ENCODE data around the gene PPP1R1C.
"Not testable (repeated sequence)": the region's sequence is repeated elsewhere in the genome, so short reads cannot be mapped to it uniquely, and the experiment has no call there.

Gene PPP1R1C, protein sequence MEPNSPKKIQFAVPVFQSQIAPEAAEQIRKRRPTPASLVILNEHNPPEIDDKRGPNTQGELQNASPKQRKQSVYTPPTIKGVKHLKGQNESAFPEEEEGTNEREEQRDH

DNA sequence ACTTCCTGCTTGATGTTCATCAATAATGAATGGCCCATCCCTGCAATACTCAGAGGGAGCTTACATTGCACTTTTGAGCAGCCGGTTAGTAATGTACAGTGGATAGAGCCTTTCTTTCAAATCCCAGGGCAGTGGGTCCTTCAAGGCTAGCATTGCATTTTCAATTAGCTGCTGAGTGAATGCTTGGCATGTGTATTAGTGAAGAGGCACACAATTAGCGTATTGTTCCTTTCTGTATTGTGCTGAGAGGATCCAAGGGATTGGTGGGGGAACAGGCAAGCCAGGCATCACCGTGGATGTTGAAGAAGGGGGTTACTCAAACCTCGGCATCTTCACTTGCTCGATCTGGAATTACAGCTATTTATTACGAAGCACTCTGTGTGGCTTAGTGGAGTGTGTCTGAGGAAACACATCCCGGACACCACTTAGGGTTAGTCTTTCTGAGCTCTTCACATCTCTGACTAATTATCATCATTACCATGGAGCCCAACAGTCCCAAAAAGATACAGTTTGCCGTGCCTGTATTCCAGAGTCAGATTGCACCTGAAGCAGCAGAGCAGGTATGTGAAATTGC lies at the start of gene PPP1R1C:
Gene PPP1R1C, plus strand, starts transcription at position 222 of the 574 bp plus-strand sequence. Its CDS starts 258 bp downstream, at position 480.
- no peak for DNase-seq (ENCODE audit: low read depth in 2 of 2)

DNA sequence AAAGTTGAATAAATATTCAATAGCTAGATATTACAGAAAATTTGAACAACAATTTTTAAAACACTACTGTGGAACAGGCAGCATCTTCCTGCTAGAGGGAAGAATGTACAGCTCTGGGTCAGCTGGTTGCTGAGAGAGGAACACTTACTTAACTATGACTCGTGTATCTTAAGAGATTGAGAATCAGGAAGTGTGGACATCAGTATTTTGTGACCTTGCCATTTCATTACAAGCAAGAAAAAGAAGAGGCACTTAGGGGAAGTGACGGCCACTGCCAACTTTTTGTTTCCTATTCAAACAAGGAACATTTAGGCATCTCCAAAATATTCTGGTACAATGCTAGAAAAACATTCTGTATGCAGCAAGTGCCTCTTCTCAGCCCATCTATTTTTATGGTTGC lies 48.2 kb upstream of the PPP1R1C start:
- DNase-seq (ENCODE audit: low read depth in 2 of 2), result no peak

DNA sequence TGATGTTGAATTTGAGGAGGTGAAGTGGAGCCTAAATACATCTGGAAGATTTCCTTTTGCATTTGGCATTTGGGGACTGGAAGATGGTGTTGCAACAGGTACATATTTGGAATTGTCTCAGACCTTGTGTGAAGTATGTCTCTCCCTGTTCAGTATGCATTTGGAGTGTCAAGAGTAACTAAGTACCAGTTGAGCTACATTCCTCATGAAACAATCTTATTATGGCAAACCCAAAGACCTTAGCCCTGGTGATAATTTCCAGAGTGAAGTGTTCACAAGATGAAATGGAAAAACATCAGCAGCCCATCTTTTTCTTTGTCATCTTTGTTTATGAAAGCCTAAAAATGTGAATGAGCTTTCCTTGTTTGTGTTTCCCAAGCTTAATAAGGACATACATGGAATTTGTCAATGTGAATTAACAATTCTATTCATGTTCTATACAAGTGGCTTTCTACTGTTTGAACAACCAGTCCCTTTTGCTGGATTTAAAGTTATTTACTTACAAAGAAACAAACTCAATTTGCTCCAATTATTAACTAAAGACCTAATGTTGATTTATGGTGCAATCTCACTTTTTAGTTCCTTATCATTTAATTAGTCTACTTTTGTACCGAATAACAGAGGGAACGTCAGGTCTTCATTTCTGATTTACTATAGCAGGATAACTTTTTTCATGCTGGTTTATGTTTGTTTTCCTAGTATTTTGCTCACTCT lies 42.1 kb upstream of the PPP1R1C start:
- DNase-seq (ENCODE audit: low read depth in 2 of 2), result no peak

DNA sequence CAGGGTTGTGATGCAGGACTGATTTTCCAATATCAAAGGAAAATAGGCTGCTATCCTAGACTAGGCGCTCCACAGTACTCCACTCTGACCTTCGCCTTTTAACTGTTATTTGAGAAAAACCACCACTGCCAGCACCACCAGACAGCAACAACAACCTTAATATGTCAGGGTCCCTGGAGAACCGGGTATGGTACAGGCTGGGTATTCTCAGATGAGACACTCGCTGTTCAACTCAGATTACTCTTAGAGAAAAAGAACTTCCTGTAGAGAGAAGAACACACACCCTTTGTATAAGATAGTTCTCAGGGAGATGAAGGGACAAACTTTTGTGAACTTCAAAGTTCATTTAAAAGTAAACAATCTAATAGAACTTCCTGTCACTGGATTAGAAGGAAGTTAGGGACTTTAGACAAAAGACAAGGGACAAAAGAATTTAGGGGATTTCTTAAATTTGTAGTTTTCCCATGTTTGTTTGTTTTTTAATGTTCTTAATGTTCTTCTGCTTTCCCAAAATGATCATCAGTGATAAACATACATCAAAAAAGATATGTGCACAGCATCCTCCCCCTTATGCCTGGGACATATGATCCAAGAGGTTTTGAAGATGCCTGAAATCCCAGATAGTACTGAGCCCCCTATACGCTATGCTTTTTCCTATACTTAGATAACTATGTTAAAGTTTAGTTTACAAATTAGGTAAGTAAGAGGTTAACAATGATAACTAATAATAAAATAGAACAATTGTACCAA lies 41.3 kb upstream of the PPP1R1C start:
- DNase-seq (ENCODE audit: low read depth in 2 of 2), result no peak

DNA sequence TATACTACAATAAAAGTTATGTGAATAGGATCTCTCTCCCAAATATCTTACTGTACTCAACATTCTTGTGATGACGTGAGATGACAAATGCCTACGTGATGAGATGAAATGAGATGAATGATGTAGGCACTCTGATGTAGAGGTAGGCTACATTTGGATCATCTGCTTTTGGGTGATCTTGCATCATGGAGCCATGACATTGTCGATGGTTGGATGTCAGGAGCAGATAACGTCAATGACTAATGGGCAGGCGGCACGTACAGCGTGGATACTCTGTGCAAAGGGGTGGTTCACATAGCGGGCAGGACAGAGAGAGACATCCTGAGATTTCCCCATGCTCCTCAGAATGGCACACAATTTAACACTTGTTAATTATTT lies 40.8 kb upstream of the PPP1R1C start:
- no peak for DNase-seq (ENCODE audit: low read depth in 2 of 2)

DNA sequence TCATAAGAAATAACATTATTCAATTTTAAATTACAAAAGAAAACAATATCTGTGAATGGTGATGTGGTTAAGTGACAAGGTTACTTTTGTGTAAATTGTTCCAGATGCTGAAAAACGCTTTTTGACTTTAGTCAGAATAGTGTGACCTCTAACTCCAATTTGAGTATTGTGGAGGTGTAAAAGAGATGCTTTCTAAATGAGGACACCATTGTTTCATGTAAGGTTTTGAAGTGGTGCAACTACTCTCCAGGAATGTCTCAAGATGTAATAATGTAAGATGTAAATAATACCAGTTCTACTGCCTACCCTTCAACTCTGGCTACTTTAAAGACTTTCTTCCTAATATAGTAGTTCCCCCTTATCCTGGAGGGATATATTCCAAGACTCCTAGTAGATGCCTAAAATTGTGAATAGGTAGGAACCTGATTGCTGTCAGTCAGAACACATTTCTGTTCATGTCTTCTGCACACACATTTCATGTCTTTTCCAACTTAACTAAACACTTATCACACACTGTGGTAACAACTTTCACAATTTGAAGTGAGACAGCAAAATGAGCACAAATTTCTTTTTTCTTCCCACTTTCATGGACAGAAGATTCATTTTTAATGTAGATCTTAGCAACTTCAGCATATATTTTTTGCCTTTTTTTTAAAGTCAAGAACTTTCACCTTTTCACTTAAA lies 39.1 kb upstream of the PPP1R1C start:
- DNase-seq (ENCODE audit: low read depth in 2 of 2), result no peak

DNA sequence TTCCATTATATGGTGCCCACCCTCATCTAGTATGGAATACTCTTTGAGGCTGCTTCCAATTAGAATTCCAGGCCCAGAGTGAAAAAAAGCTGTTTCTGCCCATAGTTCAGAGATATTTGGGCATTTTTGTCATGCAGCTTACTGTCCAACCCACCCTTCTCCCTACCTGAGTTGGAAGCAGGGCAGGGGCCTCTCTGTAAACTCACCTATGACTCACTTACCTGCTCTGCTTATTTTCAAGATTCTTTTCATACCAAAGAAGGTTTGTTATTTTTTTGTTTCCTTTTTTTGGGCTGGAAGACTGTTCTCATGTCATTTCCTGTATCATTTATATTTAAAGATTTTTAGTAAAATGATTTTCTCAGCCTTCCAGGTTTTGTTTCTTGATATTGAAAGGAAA lies 38.4 kb upstream of the PPP1R1C start:
- DNase-seq (ENCODE audit: low read depth in 2 of 2), result no peak

DNA sequence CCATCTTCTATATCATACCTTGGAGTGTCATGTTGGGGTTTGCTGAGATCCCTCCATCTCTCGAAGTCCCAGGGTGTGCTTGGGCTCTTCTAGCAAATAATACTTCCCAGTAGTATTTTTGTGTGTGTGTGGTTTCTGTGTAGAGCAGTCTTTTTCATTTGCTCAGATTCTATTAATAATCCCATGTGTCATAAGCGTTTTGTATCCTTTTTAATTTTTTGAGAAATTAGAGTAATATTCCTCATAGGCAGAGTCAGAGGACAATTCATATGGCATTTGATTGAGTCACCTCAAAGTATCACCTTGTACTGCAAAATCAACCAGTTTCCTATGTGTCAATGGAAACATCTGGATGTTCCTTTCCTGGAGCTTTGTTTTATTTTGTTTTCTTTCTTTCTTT lies 37.4 kb upstream of the PPP1R1C start:
- no peak for DNase-seq (ENCODE audit: low read depth in 2 of 2)

DNA sequence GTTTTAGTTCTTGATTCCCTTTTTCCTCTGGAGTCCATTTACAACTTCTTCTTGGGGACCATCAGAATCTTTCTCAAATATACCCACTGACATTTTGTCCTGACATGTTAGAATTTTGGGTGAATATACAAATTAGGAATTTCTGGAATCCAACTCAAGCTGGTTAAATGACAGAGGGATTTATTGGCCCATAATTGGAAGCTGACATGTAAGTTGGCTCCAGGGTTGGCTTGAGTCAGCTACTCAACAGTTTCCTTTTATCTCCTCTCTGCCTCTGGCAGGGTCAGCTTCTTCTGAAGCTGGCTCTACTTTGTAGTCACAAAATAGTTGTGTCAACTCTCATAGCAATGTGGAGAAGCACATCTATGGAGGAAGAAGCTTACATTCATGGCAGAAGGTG lies 36.6 kb upstream of the PPP1R1C start:
- DNase-seq (ENCODE audit: low read depth in 2 of 2), result no peak

DNA sequence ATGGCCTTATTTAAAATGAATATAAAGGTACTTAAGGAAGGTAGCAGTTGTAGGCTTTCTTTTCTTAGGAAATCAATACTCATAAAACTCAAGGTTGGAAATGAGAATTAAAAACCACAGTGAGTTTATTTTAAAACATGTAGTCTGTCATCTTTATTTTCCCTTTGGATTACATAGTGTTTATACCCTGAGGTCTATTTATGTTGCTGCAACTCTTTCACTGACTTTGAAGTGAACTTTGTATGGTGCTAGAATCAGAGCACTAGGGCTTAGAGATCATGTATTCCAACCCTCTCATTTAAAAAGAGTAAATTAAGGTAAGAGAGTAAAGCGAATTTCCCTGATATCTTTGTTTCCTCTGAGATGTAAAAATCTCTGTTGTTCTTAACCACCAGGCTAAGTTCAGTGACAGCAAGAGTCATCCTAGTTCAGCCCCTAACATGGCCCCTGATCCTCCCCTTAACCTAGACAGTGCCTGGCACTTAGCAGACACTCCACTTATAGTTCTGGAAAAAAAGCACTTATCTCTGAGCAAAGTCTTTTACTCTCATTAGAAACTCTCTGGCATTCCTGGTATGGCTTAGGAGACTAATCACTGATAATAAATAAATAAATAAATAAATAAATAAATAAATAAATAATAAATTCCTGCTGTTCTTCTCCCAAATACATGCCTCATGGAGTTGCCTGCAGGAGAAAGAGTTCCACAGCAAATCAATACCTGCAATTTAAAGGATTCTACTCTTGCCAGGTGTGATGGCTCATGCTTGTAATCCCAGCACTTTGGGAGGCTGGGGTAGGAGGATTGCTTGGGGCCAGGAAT lies 33.0 kb upstream of the PPP1R1C start:
- no peak for DNase-seq (ENCODE audit: low read depth in 2 of 2)

DNA sequence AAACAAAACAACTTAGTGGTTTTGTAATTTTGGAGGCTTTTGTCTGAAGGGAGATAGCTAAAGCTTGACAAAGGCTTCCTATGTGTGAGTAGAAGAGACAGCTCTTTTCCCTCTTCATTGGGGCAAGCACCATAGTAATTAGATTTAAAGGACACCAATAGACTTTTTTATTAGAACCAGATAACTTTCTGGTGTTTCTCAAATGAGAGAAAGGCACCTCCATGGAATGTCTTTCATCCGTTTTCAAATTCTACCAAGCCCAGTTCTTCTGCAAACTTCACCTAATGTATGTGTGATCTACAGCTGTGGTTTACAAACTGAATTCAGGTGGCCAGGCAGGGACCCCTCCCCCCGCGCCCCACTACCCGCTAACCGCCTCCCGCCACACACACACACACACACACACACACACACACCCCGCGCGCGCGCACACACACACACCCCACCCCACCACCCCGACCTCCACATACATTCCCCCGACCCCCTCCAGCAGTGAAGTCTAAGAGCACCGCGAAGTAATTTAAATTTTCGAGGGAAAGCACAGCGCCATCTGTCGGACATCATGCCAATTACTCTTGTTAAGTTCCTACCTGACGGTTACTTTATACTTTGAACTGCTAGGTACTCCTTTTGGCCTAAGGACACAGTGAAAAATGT lies 31.6 kb upstream of the PPP1R1C start:
- peak; percentile 32 to 41 for DNase-seq (ENCODE audit: low read depth in 2 of 2)

DNA sequence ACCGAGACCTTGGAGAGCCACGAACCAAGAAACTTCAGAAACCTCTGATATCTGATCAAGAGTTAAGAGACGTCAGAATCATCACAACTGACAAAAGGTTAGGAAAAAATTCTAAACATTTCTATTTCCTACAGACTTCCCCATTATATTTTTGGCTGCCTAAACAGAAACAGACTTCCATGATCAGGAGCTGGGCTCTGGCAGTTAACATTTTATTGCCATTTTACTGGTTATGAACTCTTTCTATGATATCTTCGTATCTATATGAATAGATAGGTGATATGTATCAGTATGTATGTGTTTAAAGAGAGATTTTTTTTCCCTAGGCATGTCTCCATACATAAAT lies 31.1 kb upstream of the PPP1R1C start:
- no peak for DNase-seq (ENCODE audit: low read depth in 2 of 2)

DNA sequence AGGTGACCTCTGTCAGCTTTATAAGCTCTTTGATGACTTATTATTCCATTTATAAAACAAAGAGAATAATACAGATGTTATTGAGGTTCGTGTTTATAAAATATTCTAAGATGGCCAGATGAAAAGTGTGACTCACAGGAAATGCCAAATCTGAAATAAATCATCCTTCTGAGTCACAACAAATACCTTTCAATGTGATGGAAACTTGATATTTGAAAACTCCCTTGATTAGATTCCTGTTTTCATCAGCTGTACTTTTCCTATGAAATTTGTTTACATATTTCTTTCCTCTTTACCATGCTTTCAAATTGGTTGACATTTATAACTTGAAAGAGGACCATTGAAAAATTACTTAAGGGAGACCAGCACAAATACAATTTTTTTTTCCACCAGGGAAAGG lies 30.6 kb upstream of the PPP1R1C start:
- DNase-seq (ENCODE audit: low read depth in 2 of 2), result no peak

DNA sequence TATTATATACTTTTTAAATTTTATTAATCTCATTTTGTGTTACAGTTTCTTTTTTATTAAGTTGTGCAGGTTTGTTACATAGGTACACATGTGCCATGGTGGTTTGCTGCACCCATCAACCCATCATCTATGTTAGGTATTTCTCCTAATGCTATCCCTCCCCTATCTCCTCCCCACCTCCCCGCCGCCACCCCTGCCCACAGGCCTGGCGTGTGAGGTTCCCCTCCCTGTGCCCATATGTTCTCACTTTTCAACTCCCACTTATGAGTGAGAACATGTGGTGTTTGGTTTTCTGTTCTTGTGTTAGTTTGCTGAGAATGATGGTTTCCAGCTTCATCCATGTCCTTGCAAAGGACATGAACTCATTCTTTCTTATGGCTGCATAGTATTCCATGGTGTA lies 29.8 kb upstream of the PPP1R1C start:
- DNase-seq (ENCODE audit: low read depth in 2 of 2), result not testable (repeated sequence)

DNA sequence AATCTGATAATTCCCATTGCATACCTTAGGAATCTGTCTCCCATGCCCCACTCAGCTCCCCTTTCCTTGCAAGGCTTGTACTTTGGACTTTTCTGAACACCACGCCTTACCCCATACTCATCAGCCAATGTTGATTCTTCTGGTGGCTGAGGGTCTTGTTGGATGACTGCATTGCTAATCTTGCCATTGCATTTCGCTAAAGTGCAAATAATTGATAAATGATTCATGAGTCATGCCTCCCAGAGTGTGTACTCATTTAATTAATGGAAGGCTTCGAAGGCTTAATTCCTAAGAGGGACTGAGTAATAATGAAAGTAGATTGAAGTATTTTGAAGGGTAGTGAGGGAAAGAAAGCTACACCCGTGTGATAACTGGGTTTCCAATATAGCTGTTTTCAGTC lies 28.0 kb upstream of the PPP1R1C start:
- no peak for DNase-seq (ENCODE audit: low read depth in 2 of 2)

DNA sequence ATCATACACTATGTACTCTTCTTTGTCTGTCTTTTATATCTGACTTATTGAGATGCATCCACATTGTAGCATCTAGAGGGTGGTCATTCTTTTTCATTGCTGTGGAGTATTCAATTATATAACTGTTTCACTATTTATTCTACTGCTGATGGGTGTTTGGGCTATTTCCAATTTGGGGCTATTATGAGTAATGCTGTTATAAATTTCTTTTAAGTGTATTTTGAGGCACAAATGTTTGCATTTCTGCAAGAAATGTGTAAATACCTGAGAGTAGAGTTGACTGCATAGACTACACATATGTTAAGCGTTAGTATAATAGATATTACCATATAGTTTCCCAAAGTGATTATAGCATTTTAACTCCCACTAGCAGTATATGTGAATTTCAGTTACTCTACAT lies 26.9 kb upstream of the PPP1R1C start:
- DNase-seq (ENCODE audit: low read depth in 2 of 2), result no peak

DNA sequence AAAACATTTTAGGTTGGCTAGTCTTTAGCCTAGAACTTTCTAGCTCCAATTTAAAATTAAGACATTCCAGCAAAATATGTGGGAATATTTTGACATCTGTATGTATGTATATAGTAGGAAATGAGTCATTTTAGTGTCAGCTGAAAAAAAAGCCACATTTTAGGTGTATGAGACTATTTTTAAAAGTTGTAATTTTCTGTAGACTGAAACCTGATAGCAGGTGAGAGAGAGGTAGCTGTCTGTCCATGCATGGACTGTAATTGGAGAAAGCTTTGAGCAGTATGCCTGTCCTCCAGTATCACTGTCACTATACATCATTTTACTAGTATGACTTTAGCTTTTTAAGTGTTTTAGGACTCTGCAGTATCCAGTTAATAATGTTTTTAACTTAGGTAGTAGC lies 26.1 kb upstream of the PPP1R1C start:
- no peak for DNase-seq (ENCODE audit: low read depth in 2 of 2)

DNA sequence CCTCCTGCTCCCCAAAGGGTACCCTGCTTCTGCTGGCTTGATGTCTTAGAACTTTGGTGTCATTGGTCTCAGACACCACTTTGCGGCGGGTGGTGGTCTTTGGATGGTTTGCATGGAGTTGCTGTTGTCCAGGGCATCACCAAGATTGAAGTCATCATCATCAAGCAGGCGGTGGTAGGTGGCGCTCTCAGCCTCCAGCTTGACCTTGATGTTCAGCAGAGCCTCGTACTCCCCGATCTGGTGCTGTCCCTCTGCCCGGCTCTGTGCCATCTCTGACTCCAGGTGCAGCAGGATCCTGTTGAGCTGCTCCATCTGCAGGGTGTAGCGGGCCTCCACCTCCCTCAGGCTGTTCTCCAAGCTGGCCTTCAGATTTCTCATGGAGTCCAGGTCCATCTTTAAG lies 24.5 kb upstream of the PPP1R1C start:
- not testable (repeated sequence) for DNase-seq (ENCODE audit: low read depth in 2 of 2)

DNA sequence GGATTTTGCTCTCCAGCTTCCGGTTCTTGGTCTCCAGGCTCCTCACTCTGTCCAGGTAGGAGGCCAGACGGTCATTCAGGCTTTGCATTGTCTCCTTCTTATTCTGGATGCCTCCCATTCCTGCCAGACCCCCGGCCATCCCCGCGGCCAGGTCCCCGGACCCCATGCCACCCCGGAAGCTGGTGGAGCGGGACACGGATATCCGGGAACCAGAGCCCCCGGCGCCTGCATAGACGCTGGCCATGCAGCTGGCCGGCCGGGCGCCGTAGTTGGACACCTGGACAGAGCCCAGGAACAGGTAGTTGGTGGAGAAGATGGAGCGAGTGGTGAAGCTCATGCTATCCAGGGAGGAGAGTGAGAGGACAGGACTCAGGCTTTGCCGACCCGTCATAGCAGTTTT lies 23.5 kb upstream of the PPP1R1C start:
- no peak for DNase-seq (ENCODE audit: low read depth in 2 of 2)

DNA sequence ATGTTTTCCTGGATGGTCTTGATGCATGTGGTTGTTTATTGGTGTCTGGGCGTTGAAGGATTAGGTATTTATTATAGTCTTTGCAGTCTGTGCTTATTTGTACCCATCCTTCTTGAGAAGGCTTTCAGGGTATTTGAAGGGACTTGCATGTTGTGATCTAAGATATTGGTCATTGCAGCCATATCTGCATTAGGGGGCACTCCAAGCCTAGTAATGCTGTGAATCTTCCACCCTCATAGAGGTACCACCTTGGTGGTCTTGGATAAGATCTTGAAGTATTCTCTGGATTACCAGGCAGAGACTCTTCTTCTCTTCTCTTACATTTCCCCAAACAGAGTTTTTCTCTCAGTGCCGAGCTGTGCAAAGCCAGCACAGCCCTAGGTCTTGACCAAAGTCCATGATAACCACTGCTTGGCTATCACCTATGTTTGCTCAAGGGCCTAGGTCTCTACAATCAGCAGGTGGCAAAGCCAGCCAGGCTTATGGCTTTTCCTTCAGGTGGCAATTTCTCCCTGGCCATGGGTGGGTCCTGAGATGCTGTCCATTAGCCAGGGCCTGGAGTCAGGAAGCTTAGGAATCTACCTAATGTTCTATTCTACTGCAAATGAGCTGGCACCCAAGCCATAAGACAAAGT lies 15.4 kb upstream of the PPP1R1C start:
- DNase-seq (ENCODE audit: low read depth in 2 of 2), result no peak

DNA sequence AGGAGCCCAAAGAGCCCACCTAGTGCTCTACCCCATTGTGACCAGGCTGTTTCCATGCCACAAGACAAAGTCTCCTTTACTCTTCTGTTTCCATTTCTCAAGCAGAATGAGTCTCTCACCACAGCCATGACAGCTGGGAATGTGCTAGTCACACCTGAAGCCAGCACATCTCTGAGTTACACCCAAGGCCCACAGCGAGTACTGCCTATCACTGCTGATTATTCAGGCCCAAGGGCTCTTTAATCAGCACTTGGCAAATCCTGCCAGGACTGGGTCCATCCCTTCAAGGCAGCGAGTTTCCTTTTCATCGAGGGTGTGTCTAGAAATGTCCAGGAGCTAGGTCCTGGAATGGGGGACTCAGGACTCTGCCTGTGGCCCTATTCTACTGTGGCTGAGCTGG lies 14.6 kb upstream of the PPP1R1C start:
- DNase-seq (ENCODE audit: low read depth in 2 of 2), result no peak
